Osteoblast (primary cell): ENCODE results near the gene SLC6A14. TPM values are rescaled to one million over a fixed set of nuclear protein-coding genes. Genes with fewer than 3 reads are reported as not detected.

Experiments used
- DNase-seq: peaks from one replicate; pipeline ENCODE4 v3.0.0; 2011; ENCODE audit warnings: low spot score, mixed read lengths; ENCODE audit not compliant: insufficient read length; ENCODE audit errors: missing footprints
- H2AFZ ChIP-seq: 2 replicates; pipeline ENCODE4 v1.6.0; 2011; ENCODE audit warnings: mild to moderate bottlenecking, low read length
- H3K27ac ChIP-seq: 2 replicates; pipeline ENCODE4 v1.5.1; 2011; ENCODE audit warnings: mild to moderate bottlenecking, low read depth, low read length, moderate library complexity
- H3K27me3 ChIP-seq: 2 replicates; pipeline ENCODE4 v1.6.0; 2012; ENCODE audit warnings: mild to moderate bottlenecking, control low read depth, inconsistent platforms, low read length, moderate library complexity; ENCODE audit not compliant: insufficient read depth
- H3K36me3 ChIP-seq: 2 replicates; pipeline ENCODE4 v1.5.1; 2011; ENCODE audit warnings: mild to moderate bottlenecking, low read length, control low read depth, moderate library complexity; ENCODE audit not compliant: insufficient read depth
- H3K4me1 ChIP-seq: 2 replicates; pipeline ENCODE4 v1.5.1; 2011; ENCODE audit warnings: mild to moderate bottlenecking, low read length, control low read depth, moderate library complexity; ENCODE audit not compliant: insufficient read depth
- H3K4me2 ChIP-seq: 2 replicates; pipeline ENCODE4 v1.6.0; 2011; ENCODE audit warnings: mild to moderate bottlenecking, low read length; ENCODE audit not compliant: insufficient read depth
- H3K4me3 ChIP-seq: fragments of 200-600 bp; sonication (generic); 3 replicates; pipeline ENCODE4 v1.5.1; 2012; ENCODE audit warnings: mild to moderate bottlenecking, low read length, inconsistent platforms; ENCODE audit not compliant: insufficient read depth
- H3K79me2 ChIP-seq: 2 replicates; pipeline ENCODE4 v1.6.0; 2012; ENCODE audit warnings: mild to moderate bottlenecking, low read length, control low read depth, inconsistent platforms; ENCODE audit not compliant: insufficient read depth
- H3K9me3 ChIP-seq: 2 replicates; pipeline ENCODE4 v1.5.1; 2011; ENCODE audit warnings: low read depth, low read length, control low read depth
- H4K20me1 ChIP-seq: 2 replicates; pipeline ENCODE4 v1.6.0; 2012; ENCODE audit warnings: mild to moderate bottlenecking, low read length, control low read depth; ENCODE audit not compliant: insufficient read depth
- total RNA-seq: library from RNA; depleted of rRNA; stranded (reverse); fragments of >200 nt; gene quantifications from 2 replicates; pipeline ENCODE4 v1.2.3, GENCODE V29; 2012
- TF ChIP-seq, protein P1 (sequence below): IDR thresholded peaks from 2 replicates; pipeline ENCODE4 v1.5.1; 2011; ENCODE audit warnings: mild to moderate bottlenecking, low read depth, low read length, moderate library complexity; ENCODE audit errors: extremely low read depth

SLC6A14 gene
- total RNA-seq = not detected in 2 replicates

DNA sequence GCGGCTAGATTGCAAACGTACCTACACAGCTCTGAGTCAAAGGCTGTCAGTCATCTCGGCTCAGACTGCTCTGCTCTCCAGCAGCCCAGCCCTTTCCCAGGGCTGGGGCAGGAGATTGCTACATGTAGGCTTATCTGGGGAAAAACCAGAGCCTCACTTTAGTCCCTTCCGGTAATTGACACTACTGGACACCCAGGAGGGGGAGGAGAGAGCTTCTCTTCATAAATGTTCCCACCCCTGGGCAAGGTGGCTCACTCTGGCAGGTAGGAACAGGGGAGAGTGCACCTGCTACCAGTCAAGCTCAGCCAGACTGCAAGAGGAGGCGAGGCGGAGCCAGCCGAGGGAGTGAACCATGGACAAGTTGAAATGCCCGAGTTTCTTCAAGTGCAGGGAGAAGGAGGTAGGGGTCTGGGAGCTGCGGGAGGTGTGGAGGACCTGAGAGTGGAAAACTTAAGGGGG, at the start of gene SLC6A14:
TSS of gene SLC6A14 (plus strand) at position 249 of the 459 bp plus-strand sequence. CDS start at position 353, 104 bp downstream.
- no peak for DNase-seq
- H4K20me1 ChIP-seq = no peaks in the 10 kb centered on the region
- H3K79me2 ChIP-seq = no peaks in the 10 kb centered on the region
- H3K36me3 ChIP-seq = no peaks in the 10 kb centered on the region
- no peaks in the 10 kb centered on the region for H3K9me3 ChIP-seq
- no peaks in the 10 kb centered on the region for H3K27me3 ChIP-seq
- no peak within 1 kb of the TSS for H3K4me2 ChIP-seq
- no peak within 1 kb of the TSS for H2AFZ ChIP-seq
- H3K27ac ChIP-seq = no peak within 1 kb of the TSS
- no peak within 1 kb of the TSS for H3K4me3 ChIP-seq
- TF ChIP-seq, protein P1, sequence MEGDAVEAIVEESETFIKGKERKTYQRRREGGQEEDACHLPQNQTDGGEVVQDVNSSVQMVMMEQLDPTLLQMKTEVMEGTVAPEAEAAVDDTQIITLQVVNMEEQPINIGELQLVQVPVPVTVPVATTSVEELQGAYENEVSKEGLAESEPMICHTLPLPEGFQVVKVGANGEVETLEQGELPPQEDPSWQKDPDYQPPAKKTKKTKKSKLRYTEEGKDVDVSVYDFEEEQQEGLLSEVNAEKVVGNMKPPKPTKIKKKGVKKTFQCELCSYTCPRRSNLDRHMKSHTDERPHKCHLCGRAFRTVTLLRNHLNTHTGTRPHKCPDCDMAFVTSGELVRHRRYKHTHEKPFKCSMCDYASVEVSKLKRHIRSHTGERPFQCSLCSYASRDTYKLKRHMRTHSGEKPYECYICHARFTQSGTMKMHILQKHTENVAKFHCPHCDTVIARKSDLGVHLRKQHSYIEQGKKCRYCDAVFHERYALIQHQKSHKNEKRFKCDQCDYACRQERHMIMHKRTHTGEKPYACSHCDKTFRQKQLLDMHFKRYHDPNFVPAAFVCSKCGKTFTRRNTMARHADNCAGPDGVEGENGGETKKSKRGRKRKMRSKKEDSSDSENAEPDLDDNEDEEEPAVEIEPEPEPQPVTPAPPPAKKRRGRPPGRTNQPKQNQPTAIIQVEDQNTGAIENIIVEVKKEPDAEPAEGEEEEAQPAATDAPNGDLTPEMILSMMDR = no peak
- H3K4me1 ChIP-seq = no peaks in the 10 kb centered on the region

- Histone ChIP-seq H3K36me3 (no peaks in the 10 kb centered on the region), H3K4me2 (no peak overlapping the region)
- TF ChIP-seq, protein P1 = no peak
These were observed 40.7 kb upstream of the SLC6A14 start for GRCh38 chrX:116395752-116396151.

DNA sequence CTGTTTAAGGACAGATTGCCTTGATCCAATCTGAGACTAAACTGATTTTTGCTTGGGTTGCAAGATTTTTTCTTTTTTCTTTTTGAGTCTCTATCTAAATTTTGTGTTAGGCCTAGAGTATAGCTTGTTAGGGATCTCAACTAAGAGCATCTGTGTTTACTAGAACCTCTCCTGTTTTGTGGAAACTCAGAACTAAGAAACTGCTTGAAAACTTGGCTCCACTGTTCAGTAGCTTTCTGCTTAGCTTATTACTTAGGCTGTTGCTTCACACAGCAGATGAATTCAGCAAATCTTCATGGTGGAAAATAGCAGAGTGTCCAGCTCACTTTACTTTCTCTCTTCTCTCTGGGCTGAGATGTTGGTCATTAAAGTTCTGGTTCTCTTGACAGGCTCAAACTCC, 36.7 kb upstream of the SLC6A14 start:
- TF ChIP-seq, protein P1 = no peak
- Histone ChIP-seq H3K27me3 (no peaks in the 10 kb centered on the region), H3K9me3 (no peaks in the 10 kb centered on the region), H3K4me1 (no peaks in the 10 kb centered on the region), H3K27ac (no peak overlapping the region), H3K4me3 (no peak overlapping the region), H4K20me1 (no peaks in the 10 kb centered on the region), H3K36me3 (no peaks in the 10 kb centered on the region), H3K4me2 (no peak overlapping the region), H2AFZ (no peak overlapping the region), H3K79me2 (no peaks in the 10 kb centered on the region)
- no peak for DNase-seq

More at GRCh38 chrX:116395752-116396151, 40.7 kb upstream of the SLC6A14 start:
- no peaks in the 10 kb centered on the region for H4K20me1 ChIP-seq
- no peaks in the 10 kb centered on the region for H3K9me3 ChIP-seq
- no peaks in the 10 kb centered on the region for H3K79me2 ChIP-seq
- no peak overlapping the region for H2AFZ ChIP-seq
- no peaks in the 10 kb centered on the region for H3K4me1 ChIP-seq
- no peak overlapping the region for H3K4me3 ChIP-seq
- no peaks in the 10 kb centered on the region for H3K27me3 ChIP-seq
- no peak overlapping the region for H3K27ac ChIP-seq
- no peak for DNase-seq

GRCh38 chrX:116409219-116409618, 27.2 kb upstream of the SLC6A14 start:
- Histone ChIP-seq H4K20me1 (no peaks in the 10 kb centered on the region), H2AFZ (no peak overlapping the region), H3K4me3 (no peak overlapping the region), H3K4me2 (no peak overlapping the region), H3K27ac (no peak overlapping the region), H3K9me3 (no peaks in the 10 kb centered on the region), H3K79me2 (no peaks in the 10 kb centered on the region), H3K36me3 (no peaks in the 10 kb centered on the region), H3K4me1 (no peaks in the 10 kb centered on the region), H3K27me3 (no peaks in the 10 kb centered on the region)
- no peak for DNase-seq
- TF ChIP-seq, protein P1 = no peak
